GM12873 (cell line): Measurements from ENCODE around the gene KCNIP1.

Experiments
- TF ChIP-seq, protein P1 (sequence below): IDR thresholded peaks from 2 replicates; pipeline ENCODE4 v1.5.1; 2012; ENCODE audit warnings: low read depth, mild to moderate bottlenecking, moderate library complexity, low read length, control low read depth; ENCODE audit not compliant: insufficient read depth; ENCODE audit errors: missing control alignments

Gene KCNIP1

DNA sequence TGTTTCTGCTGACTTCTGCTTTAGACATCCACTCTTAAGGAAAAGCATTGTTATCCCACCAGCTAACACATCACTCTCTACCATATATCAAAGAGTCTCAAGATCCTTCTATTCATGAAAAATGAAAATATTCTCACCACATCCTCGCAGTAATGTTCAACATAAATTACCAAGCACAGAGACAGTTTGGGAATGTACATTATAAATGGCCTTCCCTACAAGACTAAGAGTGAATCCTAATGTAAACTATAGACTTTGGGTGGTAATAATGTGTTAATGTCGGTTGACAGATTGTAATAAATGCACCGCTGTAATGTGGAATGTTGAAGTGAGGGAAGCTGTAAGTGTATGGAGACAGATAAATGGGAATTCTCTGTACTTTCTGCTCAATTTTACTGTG is 27.1 kb upstream of the KCNIP1 start:
- TF ChIP-seq, protein P1, sequence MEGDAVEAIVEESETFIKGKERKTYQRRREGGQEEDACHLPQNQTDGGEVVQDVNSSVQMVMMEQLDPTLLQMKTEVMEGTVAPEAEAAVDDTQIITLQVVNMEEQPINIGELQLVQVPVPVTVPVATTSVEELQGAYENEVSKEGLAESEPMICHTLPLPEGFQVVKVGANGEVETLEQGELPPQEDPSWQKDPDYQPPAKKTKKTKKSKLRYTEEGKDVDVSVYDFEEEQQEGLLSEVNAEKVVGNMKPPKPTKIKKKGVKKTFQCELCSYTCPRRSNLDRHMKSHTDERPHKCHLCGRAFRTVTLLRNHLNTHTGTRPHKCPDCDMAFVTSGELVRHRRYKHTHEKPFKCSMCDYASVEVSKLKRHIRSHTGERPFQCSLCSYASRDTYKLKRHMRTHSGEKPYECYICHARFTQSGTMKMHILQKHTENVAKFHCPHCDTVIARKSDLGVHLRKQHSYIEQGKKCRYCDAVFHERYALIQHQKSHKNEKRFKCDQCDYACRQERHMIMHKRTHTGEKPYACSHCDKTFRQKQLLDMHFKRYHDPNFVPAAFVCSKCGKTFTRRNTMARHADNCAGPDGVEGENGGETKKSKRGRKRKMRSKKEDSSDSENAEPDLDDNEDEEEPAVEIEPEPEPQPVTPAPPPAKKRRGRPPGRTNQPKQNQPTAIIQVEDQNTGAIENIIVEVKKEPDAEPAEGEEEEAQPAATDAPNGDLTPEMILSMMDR: no peak

DNA sequence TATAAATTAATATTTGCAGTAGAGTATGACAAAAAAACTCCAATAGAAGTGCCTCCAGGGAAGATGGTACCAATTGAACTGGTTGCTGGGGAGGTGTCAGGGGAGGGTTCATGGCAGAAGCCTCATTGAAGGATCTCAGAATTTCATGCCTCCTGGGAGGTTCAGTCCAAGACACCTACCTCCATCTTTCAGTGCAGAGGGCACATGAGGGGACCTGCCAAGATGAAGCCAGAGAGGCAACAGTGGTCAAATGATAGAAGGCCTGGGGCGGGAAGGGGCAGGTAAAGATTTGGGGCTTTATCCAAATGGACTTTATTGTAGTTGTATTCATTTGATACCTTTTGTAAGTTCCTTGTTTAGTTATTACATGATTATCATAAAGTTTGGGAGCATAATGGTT is 25.9 kb upstream of the KCNIP1 start:
- TF ChIP-seq, protein P1: no peak

DNA sequence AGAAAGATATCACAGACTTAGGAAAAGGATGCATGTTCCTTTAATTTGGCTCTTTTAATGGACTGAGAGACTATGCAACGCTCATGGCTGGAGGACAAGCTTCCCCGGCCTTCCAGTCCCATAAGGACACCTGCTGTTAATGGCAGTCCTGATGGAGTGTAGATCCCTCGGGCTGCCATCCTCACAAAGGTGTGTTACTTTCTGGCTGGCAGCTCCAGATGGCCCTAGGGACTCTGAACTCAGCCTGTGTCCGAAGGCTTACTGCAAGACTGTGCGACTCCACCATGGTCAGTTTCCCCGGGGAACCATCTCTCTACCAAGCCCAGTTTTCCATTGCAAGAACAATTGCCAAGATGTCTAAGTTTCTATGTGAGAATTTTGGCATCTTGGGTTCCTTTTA is 25.5 kb upstream of the KCNIP1 start:
- TF ChIP-seq, protein P1: no peak

DNA sequence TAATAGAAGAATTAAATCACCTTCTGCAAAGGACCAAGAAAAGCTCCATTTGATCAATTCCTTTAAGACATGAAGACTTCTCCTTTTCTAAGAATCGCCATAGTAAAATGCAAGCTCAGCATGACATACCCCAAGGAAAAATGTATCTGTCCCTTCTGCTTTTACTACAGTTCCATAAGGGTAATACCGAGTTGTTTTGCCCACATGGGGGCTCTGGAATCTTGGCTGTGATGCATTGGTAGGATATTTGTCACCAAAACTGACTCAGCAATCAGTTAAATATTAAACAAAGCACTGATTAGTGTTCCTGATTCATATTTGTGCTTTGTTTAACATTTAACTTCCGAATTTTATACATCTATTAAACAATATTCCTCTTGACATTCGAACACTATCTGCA is 24.3 kb upstream of the KCNIP1 start:
- TF ChIP-seq, protein P1: no peak

DNA sequence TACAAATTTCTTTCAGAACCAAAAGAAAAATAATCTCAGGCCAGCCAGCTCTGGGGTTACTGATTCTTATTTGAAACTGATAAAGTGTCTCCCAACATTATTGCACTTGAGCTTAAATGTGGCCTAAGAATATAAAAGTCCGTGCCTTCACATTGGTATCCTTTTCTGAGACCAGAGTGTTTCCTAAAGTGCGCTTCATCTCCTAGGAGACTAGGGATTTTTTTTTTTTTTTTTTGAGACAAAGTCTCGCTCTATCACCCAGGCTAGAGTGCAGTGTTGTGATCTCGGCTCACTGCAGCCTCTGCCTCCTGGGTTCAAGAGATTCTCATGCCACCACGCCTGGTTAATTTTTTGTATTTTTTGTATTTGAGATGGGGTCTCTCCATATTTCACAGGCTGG is 23.6 kb upstream of the KCNIP1 start:
- TF ChIP-seq, protein P1: no peak

DNA sequence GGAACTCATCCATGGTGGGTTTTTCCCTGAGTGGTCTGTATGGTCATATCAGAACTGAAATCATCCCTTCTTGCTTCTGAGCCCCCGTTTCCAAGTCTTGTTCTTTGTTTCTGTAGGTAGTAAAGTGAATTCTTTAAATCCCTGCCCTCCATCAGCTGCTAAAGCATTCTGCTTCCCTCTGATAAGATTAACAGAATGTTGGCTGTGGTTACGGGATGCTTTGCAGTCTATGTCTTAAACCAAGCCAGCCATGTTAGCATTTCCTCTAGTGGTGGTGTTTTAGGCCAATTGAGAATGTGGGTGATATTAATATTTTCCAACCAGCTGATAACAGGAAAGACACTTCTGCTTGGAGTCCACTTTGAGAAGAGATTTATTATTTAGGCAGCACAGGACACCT is 22.0 kb upstream of the KCNIP1 start:
- TF ChIP-seq, protein P1: no peak

DNA sequence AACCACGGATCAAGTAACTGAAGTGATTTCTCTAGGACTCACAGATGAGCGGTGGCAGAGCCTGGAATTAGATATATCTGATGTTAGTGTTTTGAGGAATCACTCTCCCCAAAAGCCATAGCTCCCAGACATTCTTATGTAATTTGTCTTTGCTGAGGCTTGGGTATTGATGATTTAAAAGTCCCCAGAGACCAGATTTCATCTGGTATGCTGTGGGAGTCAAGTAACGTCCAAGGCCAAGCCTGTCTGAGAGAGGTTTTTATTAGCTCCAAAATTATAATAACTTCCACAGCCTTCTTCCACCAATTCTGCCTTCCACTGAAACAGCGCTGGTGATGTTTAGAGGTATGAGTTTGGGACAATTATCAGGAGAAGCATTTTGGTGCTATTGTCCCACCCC is 21.3 kb upstream of the KCNIP1 start:
- TF ChIP-seq, protein P1: no peak
